ENCODE data around the gene NKX3-2.
"Not testable (repeated sequence)": the region's sequence is repeated elsewhere in the genome, so short reads cannot be mapped to it uniquely, and the experiment has no call there.

Gene NKX3-2

DNA sequence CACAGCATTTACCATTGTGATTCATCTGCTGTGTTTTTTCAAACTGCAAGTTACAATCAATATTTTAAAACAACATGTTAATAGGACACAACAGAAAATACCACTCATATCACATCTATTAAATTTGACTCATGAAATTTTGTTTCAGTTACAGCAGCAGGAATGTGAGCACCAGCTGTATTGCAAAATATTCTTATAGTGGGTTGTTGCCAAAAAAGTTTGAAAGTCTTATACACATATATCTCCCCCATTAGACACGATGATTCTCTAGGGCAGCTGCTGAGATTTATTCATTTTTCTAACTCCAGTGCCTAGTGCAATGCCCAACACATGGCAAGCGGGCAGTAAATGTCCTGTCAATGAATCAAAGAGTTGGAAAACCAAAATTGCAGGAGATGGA lies 26.6 kb upstream of the NKX3-2 start:
- TF ChIP-seq CTCF (IDR thresholded peaks at IDR 0.05; ENCODE audit: borderline replicate concordance, insufficient read depth, low read depth, low read length), result no peak
- H3K4me3 ChIP-seq (ENCODE audit: low read depth, low read length), result no peak overlapping the region

DNA sequence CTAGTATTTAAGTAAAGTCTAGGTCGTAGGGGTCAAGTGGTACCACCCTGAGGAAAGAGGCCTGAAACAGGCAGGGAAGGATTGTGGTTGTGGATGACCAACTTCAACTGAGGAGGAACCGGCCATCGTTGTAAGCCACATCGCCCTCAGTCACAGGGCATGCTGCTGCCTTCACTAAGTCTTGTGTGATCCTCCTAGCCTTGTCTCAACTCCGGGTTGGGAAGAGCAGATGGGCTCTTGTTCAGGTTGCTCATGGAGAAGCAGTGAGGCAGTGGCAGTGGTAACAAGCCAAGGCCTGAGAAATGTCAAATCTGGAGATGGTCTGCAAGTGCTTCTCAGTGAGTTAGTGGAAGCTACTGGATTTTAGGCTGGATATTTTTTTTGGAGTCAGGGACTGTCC lies 22.8 kb upstream of the NKX3-2 start:
- TF ChIP-seq CTCF (IDR thresholded peaks at IDR 0.05; ENCODE audit: borderline replicate concordance, insufficient read depth, low read depth, low read length), result no peak
- H3K4me3 ChIP-seq (ENCODE audit: low read depth, low read length), result no peak overlapping the region

DNA sequence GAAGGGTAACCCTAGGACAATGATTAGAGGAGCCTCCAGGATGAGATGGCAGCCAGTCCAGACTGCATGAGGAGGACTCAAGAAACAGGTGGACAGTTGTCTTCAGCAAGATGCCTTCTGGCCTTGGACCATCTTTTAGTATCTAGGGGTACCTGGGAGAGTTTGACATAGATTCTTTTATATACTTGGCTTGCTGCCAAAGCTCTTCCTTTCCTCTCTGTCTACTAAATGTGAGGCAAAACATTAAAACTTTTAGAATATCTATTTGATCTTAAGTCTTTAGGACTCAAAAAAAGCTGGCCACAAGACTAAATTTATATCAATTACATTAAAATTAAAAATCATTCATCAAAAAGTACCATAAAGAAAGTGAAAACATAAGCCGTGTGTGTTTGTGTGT lies 18.6 kb upstream of the NKX3-2 start:
- TF ChIP-seq CTCF (IDR thresholded peaks at IDR 0.05; ENCODE audit: borderline replicate concordance, insufficient read depth, low read depth, low read length), result no peak

DNA sequence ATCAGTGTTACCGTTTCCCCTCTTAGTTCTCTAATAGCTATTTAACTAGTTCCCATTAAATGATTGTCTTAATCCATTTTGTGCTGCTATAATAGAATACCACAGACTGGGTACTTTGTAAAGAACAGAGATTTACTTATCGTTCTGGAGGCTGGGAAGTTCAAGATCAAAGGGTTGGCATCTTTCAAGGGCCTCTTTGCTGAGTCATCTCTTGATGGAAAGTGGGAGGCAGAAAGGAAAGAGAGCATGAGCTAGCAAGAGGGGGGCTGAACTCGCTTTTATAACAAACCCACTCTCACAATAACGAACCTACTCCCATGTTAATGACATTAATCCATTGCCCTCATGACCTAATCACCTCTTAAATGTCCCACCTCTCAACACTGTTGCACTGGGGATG lies 17.4 kb upstream of the NKX3-2 start:
- H3K4me3 ChIP-seq (ENCODE audit: low read depth, low read length), result no peak overlapping the region
- TF ChIP-seq CTCF (IDR thresholded peaks at IDR 0.05; ENCODE audit: borderline replicate concordance, insufficient read depth, low read depth, low read length), result no peak

More for the DNA sequence above, 18.6 kb upstream of the NKX3-2 start:
- H3K4me3 ChIP-seq (ENCODE audit: low read depth, low read length), result no peak overlapping the region

DNA sequence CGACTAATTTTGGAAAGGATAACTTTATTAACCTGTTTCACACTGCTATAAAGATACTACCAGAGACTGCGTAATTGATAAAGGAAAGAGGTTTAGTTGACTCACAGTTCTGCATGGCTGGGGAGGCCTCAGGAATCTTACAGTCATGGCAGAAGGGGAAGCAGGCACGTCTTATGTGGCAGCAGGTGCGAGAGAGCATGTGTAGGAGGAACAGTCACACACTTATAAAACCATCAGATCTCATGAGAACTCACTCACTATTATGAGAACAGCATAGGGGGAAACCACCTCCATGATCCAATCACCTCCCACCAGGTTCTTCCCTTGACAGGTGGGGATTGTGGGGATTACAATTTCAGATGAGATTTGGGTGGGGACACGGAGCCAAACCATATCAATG lies 15.8 kb upstream of the NKX3-2 start:
- not testable (repeated sequence) for H3K4me3 ChIP-seq (ENCODE audit: low read depth, low read length)

DNA sequence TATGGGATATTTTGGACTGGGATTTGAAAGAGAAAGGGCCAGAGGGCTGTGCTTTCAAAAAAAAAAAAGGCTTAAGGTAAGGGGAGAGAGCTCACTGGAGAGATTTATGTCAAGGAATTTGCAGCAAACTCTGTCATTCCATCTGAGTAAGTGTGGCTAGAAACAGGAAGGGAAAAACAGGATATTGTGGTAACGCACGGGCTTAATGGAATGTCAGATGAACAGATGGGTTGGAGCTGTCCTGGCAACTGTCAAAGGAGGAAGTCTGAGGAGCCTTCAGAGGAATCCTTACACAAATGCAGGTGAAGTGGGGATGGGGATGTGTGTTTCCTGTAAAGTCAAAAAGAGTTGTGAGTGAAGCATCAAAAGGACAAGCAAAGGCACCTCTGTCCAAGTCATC lies 15.1 kb upstream of the NKX3-2 start:
- no peak for TF ChIP-seq CTCF (IDR thresholded peaks at IDR 0.05; ENCODE audit: borderline replicate concordance, insufficient read depth, low read depth, low read length)
- no peak overlapping the region for H3K4me3 ChIP-seq (ENCODE audit: low read depth, low read length)

DNA sequence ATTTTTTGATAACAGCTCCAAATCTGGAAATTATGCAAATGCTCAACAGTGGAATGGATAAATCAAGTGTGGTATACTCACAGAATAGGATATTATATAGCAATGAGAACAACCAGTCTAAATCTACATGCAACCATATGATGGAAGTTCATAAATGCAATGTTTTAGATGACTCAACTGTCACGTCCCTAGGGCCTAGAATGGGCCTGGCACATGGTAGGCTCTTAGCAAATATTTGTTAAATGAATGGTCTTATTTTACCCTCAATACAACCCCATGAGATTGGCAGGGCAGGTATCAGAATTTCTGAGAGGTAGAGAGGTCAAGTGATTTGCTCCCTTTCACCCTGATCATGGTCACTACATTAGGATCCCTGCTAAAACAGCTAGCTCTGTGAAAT lies 14.6 kb upstream of the NKX3-2 start:
- no peak for TF ChIP-seq CTCF (IDR thresholded peaks at IDR 0.05; ENCODE audit: borderline replicate concordance, insufficient read depth, low read depth, low read length)
- H3K4me3 ChIP-seq (ENCODE audit: low read depth, low read length), result no peak overlapping the region

- H3K4me3 ChIP-seq (ENCODE audit: low read depth, low read length), result no peak overlapping the region
- no peak for TF ChIP-seq CTCF (IDR thresholded peaks at IDR 0.05; ENCODE audit: borderline replicate concordance, insufficient read depth, low read depth, low read length)
These were observed 11.0 kb upstream of the NKX3-2 start for GRCh38 chr4:13555325-13555724.

Data from GM12875 (cell line).